HG02852 (cell line): ENCODE results near the gene ABCA13.

Source experiments
- ATAC-seq: cut with Tn5 transposase; IDR thresholded peaks from one replicate; pipeline ENCODE4 v1.9.1; 2021; ENCODE audit warnings: mild to moderate bottlenecking, moderate library complexity; ENCODE audit not compliant: unreplicated experiment

Gene ABCA13

GRCh38 chr7:48627164-48627563 is 455.9 kb downstream of the ABCA13 start:
- no peak for ATAC-seq

GRCh38 chr7:48628793-48629349 is 457.6 kb downstream of the ABCA13 start:
- no peak for ATAC-seq

- ATAC-seq: no peak
Measured at GRCh38 chr7:48634116-48634632, 462.9 kb downstream of the ABCA13 start.

GRCh38 chr7:48635796-48636195 is 464.5 kb downstream of the ABCA13 start:
- no peak for ATAC-seq

- no peak for ATAC-seq
Measured at GRCh38 chr7:48636391-48637015, 465.2 kb downstream of the ABCA13 start.

- ATAC-seq: no peak
Measured at GRCh38 chr7:48637382-48637781, 466.1 kb downstream of the ABCA13 start.

- no peak for ATAC-seq
Measured at GRCh38 chr7:48638041-48638440, 466.8 kb downstream of the ABCA13 start.

- ATAC-seq: no peak
Measured at GRCh38 chr7:48643431-48644013, 472.3 kb downstream of the ABCA13 start.

- no peak for ATAC-seq
Measured at GRCh38 chr7:48658138-48658537, 486.9 kb downstream of the ABCA13 start.

GRCh38 chr7:48660306-48660870 is 489.1 kb downstream of the ABCA13 start:
- no peak for ATAC-seq

GRCh38 chr7:48664241-48664640 is 493.0 kb downstream of the ABCA13 start:
- no peak for ATAC-seq

GRCh38 chr7:48665353-48666135 is 494.3 kb downstream of the ABCA13 start:
- no peak for ATAC-seq

- no peak for ATAC-seq
Measured at GRCh38 chr7:48667407-48667806, 496.1 kb downstream of the ABCA13 start.

GRCh38 chr7:48671656-48672055 is 500.4 kb downstream of the ABCA13 start:
- no peak for ATAC-seq

GRCh38 chr7:48681006-48681405 is 509.7 kb downstream of the ABCA13 start:
- ATAC-seq: no peak

- no peak for ATAC-seq
Measured at GRCh38 chr7:48691788-48692187, 520.5 kb downstream of the ABCA13 start.
